HTERT RPE-1 (cell line): ENCODE measurements around the gene PTH1R.

Experiments
- in situ Hi-C: fragments of 300-500 bp; cut with MboI; formaldehyde crosslinking; loops from 4 replicates; pipeline ENCODE4 v1.14.3; 2020; ENCODE audit warnings: low sequenced_read_pairs

The PTH1R gene

DNA sequence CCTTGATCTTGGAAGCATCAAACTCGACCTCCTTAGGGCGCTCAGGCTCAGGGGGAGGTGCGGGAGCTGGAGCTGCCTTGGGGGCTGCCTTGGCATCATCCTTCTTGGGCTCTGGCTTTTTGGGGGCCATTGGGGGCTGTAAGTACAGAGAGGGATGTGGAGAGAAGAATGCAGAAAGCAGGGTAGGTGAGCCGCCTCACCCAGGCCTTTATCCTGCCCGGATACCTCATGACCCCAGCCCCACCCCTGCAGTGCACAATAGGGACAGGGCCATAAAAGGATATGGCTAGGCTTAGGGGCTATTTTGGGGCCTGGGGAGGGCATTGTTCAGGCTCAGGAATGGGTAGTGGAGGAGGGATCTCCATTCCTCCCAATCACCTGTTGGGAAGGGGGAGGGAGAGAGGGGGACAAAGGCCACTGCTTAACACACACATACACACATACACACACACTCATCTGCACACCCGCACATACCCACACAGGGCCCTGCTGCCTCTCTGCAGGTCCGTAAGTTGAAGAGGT, 14.2 kb upstream of the PTH1R start, which contains the start of gene MYL3:
MYL3 (minus strand) TSS at position 184 of the 522 bp plus-strand sequence; CDS start at position 130, 54 bp downstream.
- in situ Hi-C loops: no loop called here

DNA sequence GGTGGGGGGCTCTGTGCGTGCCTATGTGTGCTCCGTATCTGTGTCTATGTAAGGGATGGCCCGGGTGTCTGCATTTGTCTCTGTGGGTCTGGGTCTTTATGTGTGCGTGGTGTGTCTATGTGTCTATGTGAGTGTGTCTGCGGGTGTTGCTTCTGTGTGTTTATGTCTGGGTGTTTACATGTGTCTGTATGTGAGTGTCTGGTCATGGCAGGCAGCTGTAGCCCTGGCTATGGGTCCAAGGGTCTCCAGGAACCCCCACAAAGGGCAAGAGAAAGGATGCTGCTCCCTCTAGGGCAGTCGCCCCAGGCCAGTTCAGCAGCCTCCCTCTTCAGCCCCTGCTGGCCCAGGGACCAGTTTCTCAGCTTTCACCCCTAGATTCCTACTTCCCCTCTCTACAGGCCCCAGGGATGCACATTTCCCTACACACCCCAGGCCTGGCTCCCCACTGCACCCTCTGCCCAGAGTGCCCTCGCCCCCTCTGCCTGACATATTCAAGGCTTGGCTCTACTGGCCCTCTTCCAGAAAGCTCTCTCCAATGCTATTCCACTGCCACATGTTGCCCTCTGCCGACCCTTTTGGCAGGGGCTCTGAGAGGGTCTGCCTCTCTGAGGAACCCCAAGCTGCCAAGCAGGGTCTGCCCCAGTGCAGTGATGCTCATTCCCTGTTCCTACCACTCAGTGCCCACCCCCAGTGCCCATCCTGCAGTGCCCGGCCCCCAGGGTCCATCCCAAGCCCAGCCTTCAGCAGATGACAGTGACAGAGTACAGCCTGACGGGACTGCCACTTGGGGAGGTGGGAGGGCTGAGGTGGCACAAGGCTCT, 13.2 kb upstream of the PTH1R start:
- in situ Hi-C loops: no loop called here

GRCh38 chr3:46865031-46865507, 12.5 kb upstream of the PTH1R start:
- in situ Hi-C loops: no loop called here

GRCh38 chr3:46865546-46865945, 12.0 kb upstream of the PTH1R start:
- in situ Hi-C loops: no loop called here

- in situ Hi-C loops: no loop called here
Observed at GRCh38 chr3:46866032-46866595, 11.4 kb upstream of the PTH1R start.

- in situ Hi-C loops: no loop called here
Observed at GRCh38 chr3:46866720-46867549, 10.6 kb upstream of the PTH1R start.

- in situ Hi-C loops: no loop called here
Observed at GRCh38 chr3:46867550-46867898, 10.0 kb upstream of the PTH1R start.

DNA sequence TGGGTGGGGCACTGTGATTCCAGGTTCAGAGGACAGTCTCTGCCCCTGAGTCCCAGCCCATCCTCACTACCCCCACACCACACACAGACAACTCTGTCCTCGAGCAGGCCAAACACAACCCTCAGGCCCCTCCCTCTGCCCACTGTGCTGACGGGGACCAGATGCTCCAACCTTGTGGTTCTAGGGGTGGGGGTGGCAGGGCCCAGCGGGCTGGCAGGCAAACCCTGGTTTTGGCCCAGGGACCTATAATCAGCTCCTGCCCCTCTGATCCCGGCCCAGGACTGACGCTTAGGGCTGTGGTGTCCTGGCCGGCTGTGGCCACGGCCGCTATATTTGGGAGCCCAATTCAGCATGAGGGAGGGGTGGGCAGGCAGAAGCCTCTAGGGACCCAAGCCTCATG, 9.2 kb upstream of the PTH1R start:
- in situ Hi-C loops: no loop called here

GRCh38 chr3:46868948-46869347, 8.6 kb upstream of the PTH1R start:
- in situ Hi-C loops: no loop called here

GRCh38 chr3:46869440-46869839, 8.1 kb upstream of the PTH1R start:
- in situ Hi-C loops: no loop called here

DNA sequence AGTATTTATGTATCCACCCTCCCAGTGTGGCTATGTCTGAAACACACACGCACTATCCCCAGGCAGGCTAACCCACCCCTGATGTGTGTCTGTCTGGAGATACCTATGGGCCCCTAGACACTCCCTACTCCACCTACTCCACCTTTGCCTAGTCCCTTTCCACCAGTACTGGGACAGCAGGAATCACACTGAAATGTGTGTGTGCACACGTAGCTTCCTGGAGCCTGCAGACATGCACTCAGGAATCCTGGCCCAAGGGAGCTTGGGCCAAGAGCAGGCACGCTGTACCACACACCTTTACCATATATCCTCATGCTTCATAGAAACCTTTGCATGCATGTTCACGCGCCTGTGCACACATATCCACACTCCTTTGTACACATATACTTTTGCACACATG, 6.9 kb upstream of the PTH1R start:
- in situ Hi-C loops: no loop called here

GRCh38 chr3:46871222-46871621, 6.3 kb upstream of the PTH1R start:
- in situ Hi-C loops: no loop called here

- in situ Hi-C loops: no loop called here
Observed at GRCh38 chr3:46873521-46873920, 4.0 kb upstream of the PTH1R start.

- in situ Hi-C loops: no loop called here
Observed at GRCh38 chr3:46874430-46874829, 3.1 kb upstream of the PTH1R start.

DNA sequence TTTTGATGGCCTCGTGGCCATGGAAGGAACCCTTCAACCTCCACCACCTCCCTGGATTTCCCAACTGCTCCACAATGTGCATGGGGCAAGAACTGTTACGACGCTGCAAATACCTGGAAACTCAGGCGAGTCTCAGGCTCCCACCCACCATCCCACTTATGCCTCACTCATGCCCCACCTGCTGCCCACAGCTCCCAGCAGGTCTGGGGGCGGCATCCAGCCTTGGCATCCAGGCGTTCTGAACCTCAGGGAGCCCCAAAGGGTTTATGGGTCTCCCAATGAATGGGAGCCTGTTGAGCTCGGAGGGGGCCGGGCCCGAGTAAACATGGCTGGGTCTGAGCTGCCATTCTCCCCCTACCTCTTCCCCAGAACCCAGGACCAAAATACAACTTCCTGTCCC, 2.0 kb upstream of the PTH1R start:
- in situ Hi-C loops: no loop called here

- in situ Hi-C loops: no loop called here
Observed at GRCh38 chr3:46876313-46877300, 914 bp upstream of the PTH1R start.

DNA sequence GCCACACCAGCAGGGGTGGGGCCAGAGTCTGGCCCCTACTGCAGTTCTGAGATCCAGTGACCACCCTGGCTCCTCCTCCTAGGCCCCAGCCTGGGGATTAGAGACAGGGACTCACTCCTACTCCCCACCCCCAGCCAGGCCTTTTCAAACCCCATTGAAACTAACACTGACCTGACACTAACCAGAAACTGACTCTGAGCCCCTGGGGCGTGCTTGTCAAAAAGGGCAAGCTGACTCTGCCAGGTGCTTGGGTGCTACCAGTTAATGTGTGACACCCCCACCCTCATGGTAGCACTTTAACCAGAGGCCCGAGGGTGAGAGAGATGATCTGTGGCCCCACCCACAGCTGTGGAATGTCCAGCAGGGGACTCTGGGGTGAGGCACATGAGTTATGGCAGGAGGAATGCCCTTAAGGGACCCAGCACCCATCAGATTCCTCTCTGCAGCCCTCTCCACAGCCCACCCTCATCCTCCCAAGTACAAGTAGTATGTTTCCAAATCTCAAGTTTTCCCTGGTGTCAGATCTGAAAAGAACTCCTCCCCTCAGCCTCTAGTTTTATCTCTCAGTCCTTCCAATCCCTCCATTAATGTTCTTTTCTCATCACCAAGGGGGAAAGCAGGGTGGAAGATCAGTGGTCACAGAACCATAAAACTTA, 1.4 kb downstream of the PTH1R start:
- in situ Hi-C loops: no loop called here

- in situ Hi-C loops: no loop called here
Observed at GRCh38 chr3:46880884-46881595, 3.5 kb downstream of the PTH1R start.
